G401.6 (cell line): Measurements from ENCODE around the gene APLP1.
"Not testable (repeated sequence)": the region's sequence is repeated elsewhere in the genome, so short reads cannot be mapped to it uniquely, and the experiment has no call there.

Experiments used
- FAIRE-seq: peaks from 2 replicates; lab custom pipeline; 2012; peaks lifted over from hg19 to GRCh38; lab: Jason Lieb, UNC

Gene APLP1

DNA sequence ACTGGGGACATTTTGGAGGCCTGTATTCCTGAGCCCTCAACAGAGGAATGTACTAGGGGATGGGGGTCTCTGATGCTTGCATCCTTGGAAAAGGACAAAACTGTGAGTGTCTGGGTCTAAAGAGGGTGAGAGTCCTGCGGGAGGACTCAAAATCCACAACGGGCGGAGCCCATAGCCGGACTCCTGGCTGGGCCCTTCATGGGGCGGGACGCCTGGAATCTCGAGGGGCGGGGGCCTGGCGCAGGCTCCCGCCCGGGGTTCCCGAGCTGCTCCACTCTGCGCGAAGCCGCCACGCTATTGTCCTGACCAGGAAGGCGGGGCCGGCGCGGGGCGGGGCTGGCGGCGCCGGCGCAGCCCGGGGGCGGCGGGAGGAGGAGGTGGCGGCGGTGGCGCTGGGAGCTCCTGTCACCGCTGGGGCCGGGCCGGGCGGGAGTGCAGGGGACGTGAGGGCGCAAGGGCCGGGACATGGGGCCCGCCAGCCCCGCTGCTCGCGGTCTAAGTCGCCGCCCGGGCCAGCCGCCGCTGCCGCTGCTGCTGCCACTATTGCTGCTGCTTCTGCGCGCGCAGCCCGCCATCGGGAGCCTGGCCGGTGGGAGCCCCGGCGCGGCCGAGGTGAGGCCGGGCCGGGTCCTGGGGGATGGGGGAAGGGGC lies at the start of gene APLP1:
APLP1 (plus strand) TSS at position 403 of the 651 bp plus-strand sequence; CDS start at position 466, 63 bp downstream.
- no peak for FAIRE-seq

DNA sequence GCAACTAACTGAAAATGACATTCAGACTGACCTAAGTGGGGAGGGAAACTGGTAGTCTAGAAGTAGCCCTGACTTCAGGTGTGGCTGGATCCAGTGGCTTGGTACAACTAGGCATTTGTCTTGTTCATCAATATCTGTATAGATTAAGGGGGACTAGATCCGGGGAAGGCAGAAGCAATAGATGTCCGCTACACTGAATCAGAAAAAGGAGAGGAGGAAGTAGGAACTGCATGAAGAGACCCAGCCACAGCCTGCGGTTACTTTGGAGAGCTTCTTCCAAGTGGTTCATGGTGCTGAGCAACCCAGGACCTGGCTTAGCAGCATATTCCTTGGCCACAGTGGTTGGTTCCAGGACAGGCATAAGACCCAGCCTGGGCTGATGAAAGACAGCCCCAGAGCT lies 45.8 kb upstream of the APLP1 start:
- no peak for FAIRE-seq

DNA sequence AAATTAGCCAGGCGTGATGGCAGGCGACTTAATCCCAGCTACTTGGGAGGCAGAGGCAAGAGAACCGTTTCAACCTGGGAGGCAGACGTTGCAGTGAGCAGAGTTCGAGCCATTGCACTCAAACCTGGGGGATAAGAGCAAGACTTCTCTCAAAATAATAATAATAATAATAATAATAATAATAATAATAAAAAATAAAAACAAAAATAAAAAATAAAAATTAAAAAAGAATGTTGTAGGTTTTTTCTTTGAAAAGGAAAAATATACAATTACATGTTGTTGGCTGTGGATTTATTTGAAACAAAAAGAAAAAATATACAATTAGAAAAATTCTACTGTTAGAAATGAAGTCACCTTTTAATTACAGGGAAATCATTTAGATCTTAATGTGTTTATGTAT lies 44.2 kb upstream of the APLP1 start:
- peak; percentile 42 for FAIRE-seq

DNA sequence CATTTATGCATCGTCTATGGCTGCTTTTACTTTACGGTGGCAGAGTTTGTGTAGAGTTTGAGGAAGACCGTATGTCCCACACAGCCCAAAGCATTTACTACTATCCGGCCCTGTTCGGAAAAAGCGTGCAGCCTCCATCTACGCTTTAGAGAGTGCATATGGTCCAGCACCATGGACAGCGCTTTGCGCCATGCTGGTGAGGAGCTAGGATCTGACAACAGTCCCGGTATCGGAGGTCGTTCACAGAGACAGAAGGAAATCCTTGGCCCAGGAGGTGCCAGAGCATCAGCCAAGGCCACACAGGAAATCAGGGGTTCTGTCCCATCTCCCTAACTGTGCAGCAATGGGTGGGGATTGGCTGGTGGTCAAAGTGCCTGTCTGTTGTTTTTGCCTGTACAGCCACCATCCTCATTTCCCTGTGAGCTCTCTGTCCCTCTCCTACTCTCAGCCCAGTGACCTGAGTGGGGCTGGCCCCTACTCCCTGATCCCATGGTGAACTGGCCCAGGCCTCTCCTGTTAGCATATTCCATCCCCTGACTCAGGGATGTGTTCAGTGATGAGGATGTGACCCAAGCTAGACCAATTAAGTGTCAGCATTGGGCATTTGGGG lies 39.6 kb upstream of the APLP1 start:
- no peak for FAIRE-seq

DNA sequence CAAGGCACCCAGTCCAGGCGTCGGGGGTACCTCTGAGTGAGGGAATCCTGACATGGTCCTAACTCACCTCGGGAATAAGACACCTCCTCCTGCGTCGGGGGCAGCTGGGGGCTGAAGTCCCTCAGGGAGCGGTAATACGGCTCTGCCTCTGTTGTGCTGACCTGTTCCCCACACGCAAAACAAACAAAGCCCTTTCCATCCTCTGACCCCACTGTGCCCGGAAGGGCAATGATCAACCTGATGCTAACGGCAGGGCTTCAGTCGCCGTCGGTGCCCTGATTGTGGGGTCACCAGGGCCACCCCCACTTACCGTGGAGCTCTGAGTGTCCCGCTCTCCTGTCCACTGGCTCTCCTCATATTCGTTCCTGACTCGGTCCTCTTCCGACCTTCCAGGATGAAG lies 37.4 kb upstream of the APLP1 start:
- no peak for FAIRE-seq

DNA sequence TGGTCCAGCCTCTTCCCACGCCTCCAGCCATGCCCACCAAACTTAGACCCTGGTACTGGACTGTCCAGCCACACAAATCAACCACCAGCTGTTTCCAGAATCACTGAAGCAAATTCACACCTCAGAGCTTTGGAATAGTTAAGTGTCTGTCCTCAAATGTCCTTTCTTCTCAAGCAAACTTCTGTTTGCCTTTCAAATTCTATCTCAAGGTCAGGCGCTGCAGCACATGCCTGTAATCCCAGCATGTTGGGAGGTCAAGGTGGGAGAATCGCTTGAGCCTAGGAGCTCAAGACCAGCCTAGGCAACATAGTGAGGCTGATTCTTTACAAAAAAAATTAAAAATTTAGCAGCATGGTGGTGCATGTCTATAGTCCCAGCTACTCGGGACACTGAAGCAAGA lies 36.3 kb upstream of the APLP1 start:
- FAIRE-seq: no peak

DNA sequence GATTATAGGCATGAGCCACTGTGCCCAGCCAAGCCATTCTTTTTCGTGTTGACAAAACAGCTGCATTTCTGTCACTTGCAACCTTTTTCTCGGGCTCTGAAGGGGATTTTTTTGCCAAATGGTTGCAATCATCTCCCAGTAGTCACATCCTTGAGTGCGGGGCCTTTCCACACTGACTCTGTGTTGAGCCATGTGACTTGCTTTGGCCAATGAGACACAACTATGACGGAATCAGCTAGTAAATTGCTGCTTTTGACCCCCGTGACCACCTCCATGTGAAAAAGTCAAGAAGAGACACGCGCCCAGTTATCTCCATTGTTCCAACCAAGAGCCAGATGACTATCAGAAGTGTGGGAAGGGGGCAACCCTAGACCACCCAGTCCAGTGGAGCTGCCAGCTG lies 34.4 kb upstream of the APLP1 start:
- no peak for FAIRE-seq

DNA sequence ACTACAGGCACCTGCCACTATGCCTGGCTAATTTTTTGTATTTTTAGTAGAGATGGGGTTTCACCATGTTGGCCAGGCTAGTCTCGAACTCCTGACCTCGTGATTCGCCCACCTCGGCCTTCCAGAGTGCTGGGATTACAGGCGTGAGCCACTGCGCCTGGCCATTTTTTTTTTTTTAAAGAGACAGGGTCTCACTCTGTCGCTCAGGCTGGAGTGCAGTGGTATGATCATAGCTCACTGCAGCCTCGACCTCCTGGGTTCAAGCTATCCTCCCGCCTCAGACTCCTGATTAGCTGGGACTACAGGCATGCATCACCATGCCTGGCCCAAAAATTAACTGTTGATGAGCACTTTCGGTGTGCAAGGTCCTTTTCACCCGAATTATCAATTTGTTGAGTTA lies 32.3 kb upstream of the APLP1 start:
- not testable (repeated sequence) for FAIRE-seq

DNA sequence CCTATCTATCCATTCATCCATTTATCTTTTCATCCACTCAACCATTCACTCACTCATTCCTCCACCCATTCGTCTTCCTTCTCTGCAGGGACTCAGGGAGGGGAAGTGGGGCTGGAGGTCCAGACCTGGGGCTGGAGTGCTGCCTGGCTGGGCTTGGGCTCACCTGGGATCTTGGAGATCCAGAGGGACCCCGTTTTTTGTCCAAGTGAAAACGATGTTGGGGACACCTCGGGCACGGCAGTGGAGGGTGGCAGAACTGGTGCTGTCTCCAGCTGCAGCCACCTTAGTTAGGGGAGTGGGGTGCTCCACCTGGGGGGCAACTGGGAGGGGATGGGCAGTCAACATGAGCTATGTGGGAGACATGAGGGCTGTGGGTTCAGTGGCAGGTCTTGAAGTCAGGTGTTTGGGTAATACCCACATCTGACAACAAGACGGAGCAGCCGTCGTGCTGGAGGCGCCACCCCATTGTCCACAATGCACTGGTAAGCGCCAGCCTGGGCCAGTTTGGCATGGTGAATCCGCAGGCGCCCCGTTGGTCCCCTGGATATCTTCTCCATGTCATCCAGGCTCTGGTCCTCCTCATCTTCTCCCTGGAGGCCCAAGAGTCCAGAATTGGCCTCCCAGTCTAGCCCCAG lies 26.3 kb upstream of the APLP1 start:
- no peak for FAIRE-seq

DNA sequence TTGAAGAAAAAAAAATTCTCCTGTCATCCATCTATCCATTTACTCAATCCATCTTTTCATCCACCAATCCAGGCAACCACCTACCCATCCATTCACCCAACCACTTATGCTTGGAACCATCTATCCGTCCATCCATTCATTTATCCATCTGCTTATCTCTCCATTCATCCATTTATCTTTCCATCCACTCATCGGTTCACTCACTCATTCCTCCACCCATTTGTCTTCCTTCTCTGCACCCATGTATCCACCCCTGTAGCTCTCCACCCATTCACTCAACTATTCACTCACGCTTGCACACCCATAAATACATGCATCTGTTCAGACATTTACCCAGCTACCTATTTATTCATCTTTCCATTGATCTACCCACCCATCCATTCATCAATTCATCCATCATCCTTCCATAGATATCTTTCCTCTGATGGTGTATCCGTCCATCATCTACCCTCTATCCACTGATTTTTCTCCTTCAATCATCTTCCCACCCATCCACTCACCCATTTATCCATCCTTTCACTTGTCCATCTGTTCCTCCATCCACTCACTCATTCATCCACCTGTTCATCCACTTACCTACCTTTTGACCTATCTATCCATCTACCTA lies 25.6 kb upstream of the APLP1 start:
- FAIRE-seq: no peak

DNA sequence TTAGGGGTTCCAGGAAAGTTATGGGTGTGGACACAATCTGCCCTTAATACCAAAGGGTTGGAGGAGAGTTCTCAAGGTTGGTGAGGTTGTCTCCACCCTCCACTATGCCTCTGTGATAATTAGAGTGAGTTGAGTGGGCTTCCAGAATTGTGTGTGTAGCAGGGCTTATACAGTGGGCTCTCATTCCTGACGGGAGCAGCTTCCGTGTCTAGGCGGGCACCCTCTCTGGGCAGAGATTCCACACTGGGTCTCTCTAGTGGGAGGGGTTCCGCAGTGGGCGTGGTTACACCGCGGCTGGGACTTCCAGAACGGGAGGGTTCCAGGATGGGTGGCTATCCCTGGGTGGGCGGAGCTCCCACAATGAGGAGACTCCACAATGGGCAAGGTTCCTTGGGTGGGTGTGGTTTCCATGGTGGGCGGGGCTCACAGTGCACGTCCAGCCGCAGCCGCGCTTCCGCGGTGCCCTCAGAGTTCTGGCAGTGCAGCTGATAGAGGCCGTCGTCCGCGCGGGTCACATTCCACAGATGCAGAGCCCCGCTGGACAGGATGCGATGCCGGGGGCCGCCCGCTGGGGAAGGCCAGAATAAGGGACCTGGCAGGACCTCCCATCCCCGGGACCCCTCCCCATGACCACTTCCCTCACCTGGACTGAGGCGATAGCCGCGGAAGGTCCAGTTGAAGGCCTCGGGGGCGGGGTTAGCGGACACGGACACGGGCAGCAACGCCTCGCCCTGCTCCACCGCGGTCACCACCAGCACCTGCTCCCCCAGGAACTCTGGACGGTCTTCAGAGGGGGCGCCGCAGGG lies 24.5 kb upstream of the APLP1 start:
- FAIRE-seq: no peak

DNA sequence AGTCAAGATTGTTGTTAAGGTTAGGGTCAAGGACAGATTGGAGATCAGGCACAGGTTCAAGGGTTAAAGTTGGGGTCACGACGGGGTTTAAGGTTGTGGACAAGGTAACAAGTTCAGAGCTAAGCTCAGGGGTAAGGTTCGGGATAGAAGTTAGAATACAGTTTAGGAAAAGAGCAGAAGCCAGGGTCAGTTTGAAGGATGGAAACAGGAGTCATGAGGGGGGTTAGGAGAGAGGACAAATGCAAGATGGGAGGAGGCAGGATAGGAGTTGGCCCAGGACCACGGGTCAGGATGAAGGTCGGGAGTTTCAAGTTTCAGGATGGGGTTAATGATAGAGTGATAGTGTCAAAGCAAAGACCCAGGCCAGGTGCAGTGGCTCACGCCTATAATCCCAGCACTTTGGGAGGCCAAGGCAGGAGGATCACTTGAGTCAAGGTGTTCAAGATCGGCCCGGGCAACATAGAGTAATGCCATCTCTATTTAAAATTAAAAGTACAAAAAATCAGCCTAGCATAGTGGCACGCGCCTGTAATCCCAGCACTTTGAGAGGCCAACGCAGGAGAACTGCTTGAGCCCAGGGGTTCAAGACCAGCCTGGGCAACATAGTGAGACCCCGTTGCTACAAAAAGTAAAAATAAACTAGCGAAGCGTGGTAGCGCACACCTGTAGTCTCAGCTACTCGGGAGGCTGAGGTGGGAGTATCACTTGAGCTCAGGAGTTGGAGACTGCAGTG lies 23.7 kb upstream of the APLP1 start:
- no peak for FAIRE-seq

DNA sequence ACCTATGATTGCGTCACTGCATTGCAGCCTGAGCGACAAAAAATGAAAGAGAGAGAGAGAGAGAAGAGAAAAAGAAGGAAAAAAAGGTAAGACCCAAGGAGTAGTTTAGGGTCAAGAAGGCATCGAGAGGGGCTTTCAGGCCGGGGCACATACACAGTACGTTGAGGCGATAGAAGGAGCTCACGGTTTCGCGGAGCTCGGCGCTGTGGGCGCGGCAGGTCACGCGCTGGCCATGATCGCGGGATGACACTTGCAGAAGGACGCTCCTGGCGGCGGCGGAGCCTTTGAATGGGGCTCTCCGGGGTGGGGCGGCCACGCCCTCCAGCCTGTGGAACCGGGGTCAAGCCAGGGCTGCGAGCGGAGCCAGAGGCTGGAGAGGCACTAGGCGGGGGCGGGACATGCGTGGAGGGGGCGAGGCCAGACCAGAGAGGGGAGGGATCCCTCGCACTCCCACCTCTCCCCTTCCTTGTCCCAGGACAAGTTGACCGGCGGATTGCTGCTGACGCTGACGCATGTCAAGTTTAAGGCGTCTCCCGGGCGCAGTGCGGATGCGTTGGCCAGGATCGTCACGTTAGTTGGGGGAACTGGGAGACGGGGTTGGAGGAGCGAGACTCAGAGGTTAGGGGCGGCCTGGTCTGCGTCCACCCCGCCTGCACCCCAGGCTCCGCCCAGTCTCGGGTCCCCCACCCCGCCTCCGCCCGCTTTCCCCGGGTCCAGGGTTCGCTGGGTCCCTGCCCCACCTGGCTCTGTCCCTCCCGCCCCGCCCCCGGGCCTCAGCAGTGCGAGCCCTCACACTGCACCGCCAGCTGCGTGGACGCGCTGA lies 22.9 kb upstream of the APLP1 start:
- FAIRE-seq: no peak

DNA sequence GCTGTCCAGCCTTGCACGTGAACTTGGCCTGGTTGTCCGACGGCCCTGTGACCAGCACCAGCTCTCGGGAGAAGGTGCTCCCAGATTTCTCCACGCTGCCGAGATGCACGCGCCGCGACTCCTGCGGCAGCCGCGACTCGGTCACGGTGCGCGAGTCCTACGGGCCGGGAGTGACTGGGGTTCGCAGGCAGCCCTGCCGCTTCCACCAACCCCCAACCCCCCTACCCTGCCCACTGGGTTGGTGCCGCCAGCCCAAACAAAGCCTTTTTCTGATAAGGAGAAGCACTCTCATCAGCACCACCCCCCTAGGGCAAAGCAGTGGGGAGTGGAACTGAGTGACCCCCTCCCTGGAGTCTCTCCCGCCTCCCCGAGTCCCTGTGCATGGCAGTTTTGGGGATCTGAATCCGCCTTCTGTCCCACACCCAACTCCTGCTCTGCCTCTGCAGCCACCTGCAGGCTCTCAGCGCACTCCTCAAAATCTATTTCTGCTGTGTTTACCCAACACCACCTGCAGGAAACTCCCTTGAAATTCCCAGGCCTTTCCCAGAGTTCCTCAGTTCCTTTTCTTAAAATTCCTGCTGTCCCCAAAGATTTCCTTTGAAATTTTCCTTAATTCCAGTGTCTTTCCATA lies 22.2 kb upstream of the APLP1 start:
- FAIRE-seq: no peak

DNA sequence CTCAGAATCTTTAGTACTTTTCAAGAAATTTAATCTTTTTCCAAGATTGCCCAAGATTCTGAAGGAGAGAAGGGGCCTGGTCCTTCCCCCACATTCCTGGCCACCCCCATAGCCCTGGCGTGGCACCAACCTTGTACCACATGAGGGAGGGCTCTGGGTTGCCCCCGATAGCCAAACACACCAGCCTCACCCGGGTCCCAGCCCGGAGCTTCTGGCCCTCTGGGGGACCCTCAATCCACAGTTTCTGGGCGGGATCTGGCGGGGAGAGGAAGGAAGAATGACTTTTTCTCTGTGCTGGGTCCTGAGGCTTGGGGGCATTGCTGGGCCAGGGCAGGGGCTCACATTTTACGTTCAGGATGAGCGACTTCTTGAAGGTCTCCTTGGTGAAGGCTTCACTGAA lies 20.5 kb upstream of the APLP1 start:
- FAIRE-seq: no peak

DNA sequence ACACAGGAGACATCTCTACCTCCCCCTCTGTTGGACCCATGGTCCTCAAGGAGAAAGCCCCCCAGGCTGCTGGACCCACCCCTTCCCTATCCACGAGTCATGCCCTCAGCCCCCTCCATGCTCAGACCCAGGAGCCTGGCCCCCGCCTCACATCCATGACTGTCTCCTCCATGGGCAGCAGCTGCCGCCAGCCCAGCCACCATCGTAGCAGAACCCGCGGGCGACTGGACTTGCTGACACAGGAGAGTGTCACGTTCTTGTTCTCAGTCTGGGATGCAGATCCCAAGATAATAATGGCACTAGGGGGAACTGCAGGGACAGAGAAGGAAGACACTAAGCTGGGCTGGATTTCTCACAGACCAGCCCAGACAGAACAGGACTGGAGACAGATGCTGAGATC lies 19.9 kb upstream of the APLP1 start:
- no peak for FAIRE-seq

DNA sequence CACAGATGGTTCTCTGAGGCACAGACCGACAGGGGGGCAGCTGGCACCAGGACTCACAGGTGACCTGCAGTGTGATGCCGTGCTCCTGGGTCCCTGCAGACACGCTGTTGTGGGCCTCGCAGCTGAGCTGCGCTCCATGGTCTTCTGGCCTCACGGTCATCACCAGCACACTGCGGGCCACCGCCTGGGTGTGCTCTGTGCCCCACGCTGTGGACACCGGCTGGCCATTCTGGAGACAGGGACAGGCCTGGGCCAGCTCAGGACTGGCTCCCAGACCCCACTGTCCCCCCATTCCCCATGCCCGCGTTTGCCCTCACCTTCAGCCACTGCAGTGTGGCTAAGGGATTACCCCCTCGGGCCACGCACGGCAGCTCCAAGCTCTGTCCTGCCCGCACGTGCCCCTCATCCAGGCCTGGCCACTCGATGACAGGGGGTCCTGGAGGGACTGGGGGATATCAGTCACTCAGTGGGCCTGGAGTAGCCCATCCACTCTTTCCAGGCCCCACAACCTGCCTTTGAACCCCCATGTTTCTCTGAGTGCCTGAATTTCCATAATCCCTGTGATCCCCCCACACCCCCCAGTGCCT lies 19.4 kb upstream of the APLP1 start:
- no peak for FAIRE-seq

DNA sequence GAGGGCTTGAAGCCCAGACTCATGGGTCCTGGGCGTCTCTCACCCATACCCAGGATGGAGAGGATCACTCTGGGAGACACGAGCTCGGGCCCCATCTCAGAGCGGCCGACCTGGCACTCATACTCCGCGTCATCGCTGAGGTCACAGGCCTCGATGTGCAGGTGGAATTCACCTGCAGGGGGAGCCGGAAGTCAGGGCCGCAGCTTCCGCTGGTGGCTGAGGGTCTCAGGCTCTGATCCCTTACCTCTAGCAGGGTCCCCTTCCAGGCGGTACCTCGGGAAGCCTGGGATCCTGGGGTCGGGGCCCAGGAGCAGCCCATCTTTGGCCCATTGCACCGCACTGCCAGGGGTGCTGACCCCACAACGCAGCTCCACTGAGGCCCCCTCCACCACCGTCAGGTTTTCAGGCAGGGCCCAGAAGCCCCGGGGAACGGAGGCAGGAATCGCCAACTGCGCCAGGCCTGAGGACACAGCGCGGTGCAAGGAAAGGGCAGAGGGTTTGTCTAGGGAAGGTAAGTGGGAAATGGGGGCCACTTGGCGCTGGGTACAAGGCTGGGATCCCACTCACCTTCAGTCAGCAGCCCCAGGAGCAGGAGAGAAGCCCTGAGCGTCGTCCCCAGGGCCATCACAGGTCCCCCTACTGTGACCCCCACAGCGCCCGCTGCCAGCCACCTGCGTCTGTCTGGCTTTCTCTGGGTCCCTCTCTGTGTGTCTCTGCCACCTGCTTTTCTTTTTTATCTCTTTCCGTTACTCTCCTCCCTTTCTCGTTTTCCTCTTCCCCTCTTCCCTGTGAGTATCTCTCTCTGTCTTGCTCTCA lies 17.0 kb upstream of the APLP1 start:
- FAIRE-seq: no peak
